Keratinocyte (primary cell): Measurements from ENCODE around the gene AGXT2.

Source experiments
- CTCF ChIP-seq, 3 experiments: IDR thresholded peaks in 1 of 3; conservative IDR thresholded peaks in 1 of 3; optimal IDR thresholded peaks in 1 of 3; 2 replicates in 2 of 3; 3 replicates in 1 of 3; pipeline versions ENCODE3 to v1.5.1; 2011; ENCODE audit warnings: low read length in 3 of 3, mild to moderate bottlenecking in 3 of 3, moderate library complexity in 2 of 3, control low read depth in 1 of 3, inconsistent platforms in 1 of 3; ENCODE audit not compliant: insufficient read depth in 2 of 3; ENCODE audit errors: extremely low read depth in 1 of 3
- EZH2 ChIP-seq: IDR thresholded peaks from one replicate; pipeline ENCODE4 v1.6.1; 2012; ENCODE audit warnings: inconsistent platforms, mild to moderate bottlenecking, low read length, moderate library complexity

GRCh38 chr5:35044649-35045048 lies 3.1 kb downstream of the AGXT2 start:
- TF ChIP-seq CTCF (optimal IDR thresholded peaks at IDR 0.05 in 1 of 3, IDR thresholded peaks at IDR 0.05 in 1 of 3, conservative IDR thresholded peaks at IDR 0.05 in 1 of 3; ENCODE audit: extremely low read depth in 1 of 3, insufficient read depth in 2 of 3, low read length in 3 of 3) (no peak), EZH2 (no peak)
